ENCODE results near the gene CDK4. TPM values are rescaled to one million over a fixed set of nuclear protein-coding genes. Genes with fewer than 3 reads are reported as not detected.

Gene CDK4
- total and polyA plus RNA-seq, 2 of the 13 experiments (the other 11 are each of a cell fraction or from before 2014, with no cell fraction given): 191 to 209 TPM

- H3K36me3 ChIP-seq (replicated peaks in 1 of 2; ENCODE audit: control insufficient read depth in 1 of 2, insufficient read depth in 2 of 2, low read length in 2 of 2): peaks cover 11 to 40% of the 10 kb centered on the region in 2 experiments
- no peaks in the 10 kb centered on the region for H4K20me1 ChIP-seq (ENCODE audit: insufficient read depth, low read length)
- peaks cover 17% of the 10 kb centered on the region for H3K4me1 ChIP-seq (ENCODE audit: insufficient read depth, low read length)
- no peaks in the 10 kb centered on the region for H3K9me3 ChIP-seq (ENCODE audit: low read length)
- TF ChIP-seq TAF1 (CRISPR knock-in tag; IDR thresholded peaks at IDR 0.05): no peak
- TF ChIP-seq, protein P1, sequence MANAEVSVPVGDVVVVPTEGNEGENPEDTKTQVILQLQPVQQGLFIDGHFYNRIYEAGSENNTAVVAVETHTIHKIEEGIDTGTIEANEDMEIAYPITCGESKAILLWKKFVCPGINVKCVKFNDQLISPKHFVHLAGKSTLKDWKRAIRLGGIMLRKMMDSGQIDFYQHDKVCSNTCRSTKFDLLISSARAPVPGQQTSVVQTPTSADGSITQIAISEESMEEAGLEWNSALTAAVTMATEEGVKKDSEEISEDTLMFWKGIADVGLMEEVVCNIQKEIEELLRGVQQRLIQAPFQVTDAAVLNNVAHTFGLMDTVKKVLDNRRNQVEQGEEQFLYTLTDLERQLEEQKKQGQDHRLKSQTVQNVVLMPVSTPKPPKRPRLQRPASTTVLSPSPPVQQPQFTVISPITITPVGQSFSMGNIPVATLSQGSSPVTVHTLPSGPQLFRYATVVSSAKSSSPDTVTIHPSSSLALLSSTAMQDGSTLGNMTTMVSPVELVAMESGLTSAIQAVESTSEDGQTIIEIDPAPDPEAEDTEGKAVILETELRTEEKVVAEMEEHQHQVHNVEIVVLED (CRISPR knock-in tag; IDR thresholded peaks at IDR 0.05; ENCODE audit: borderline replicate concordance): no peak
- TF ChIP-seq ZNF20 (CRISPR knock-in tag; IDR thresholded peaks at IDR 0.05): no peak
- no peak for TF ChIP-seq MZF1 (CRISPR knock-in tag; IDR thresholded peaks at IDR 0.05; ENCODE audit: borderline replicate concordance)
- TF ChIP-seq ETV6 (CRISPR knock-in tag; conservative IDR thresholded peaks at IDR 0.05): no peak
- no peak for TF ChIP-seq STAG1 (CRISPR knock-in tag; IDR thresholded peaks at IDR 0.05)
- TF ChIP-seq NR3C1 (CRISPR knock-in tag; IDR thresholded peaks at IDR 0.05): no peak
- TF ChIP-seq, protein P2, sequence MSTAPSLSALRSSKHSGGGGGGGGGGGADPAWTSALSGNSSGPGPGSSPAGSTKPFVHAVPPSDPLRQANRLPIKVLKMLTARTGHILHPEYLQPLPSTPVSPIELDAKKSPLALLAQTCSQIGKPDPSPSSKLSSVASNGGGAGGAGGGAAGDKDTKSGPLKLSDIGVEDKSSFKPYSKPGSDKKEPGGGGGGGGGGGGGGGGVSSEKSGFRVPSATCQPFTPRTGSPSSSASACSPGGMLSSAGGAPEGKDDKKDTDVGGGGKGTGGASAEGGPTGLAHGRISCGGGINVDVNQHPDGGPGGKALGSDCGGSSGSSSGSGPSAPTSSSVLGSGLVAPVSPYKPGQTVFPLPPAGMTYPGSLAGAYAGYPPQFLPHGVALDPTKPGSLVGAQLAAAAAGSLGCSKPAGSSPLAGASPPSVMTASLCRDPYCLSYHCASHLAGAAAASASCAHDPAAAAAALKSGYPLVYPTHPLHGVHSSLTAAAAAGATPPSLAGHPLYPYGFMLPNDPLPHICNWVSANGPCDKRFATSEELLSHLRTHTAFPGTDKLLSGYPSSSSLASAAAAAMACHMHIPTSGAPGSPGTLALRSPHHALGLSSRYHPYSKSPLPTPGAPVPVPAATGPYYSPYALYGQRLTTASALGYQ (CRISPR knock-in tag; IDR thresholded peaks at IDR 0.05): no peak
- TF ChIP-seq KDM2A (CRISPR knock-in tag; IDR thresholded peaks at IDR 0.05; ENCODE audit: borderline replicate concordance, low read depth): no peak
- FAIRE-seq (no peak), DNase-seq (ENCODE audit: low spot score) (no peak), ATAC-seq (no peak)
- H2AFZ ChIP-seq (ENCODE audit: low read length): no peak overlapping the region
- H3K4me3 ChIP-seq (replicated peaks in 1 of 3; ENCODE audit: insufficient read depth in 1 of 3, low read depth in 2 of 3, low read length in 3 of 3): peak overlapping the region; percentile 23 to 99 (median 95); a peak in 5 of 6 replicates
- BruUV-seq (replicated peaks): TSS peak; percentile 63
- H3K4me2 ChIP-seq (ENCODE audit: low read depth, low read length): peak overlapping the region; percentile 78
- WGBS (ENCODE audit: low lambda C conversion rate): 95% methylated on average over 11 of the region's 11 CpGs
- intact Hi-C loops (cut with micrococcal nuclease; ENCODE audit: unreplicated experiment) (no loop called here), in situ Hi-C loops (cut with HindIII; ENCODE audit: extremely low pct_ligation_motif_present, low pct_unique_long_range_greater_than_20kb) (no loop called here)
- peak overlapping the region; percentile 87; the same call in 1 of the 2 replicates for H3K9ac ChIP-seq (ENCODE audit: insufficient read depth, low read depth, low read length)
- ChIA-PET CTCF (ENCODE audit: low intra/inter-chr PET ratio, low total read pairs) (no interaction called here), POLR2A (interaction anchor here (1.0 to 1.7 kb wide), 2 partner anchors 11 to 12 kb away, joined by 5 to 15 read pairs; partner anchors contain the start of genes EEF1AKMT3 and METTL1)
- no peak overlapping the region for H3K27ac ChIP-seq (ENCODE audit: extremely low read length, insufficient read depth, low read length)
- H3K79me2 ChIP-seq (ENCODE audit: insufficient read depth, low read length): peaks cover 16% of the 10 kb centered on the region
- no peaks in the 10 kb centered on the region; a peak in 1 of 5 replicates for H3K27me3 ChIP-seq (ENCODE audit: control insufficient read depth in 1 of 2, insufficient read depth in 2 of 2, low read length in 2 of 2)
These were observed 31.8 kb upstream of the CDK4 start for GRCh38 chr12:57783861-57784260.
